IMR-90 (cell line): Measurements from ENCODE around the gene BTG2.

ENCODE experiments used
- CEBPB ChIP-seq: IDR thresholded peaks from 2 replicates; pipeline ENCODE4 v1.6.1; 2012; ENCODE audit warnings: low read depth, low read length, improper control_type of control experiment
- CTCF ChIP-seq: conservative IDR thresholded peaks from 2 replicates; pipeline ENCODE4 v1.5.1; 2012; ENCODE audit warnings: mild to moderate bottlenecking, low read depth, low read length, improper control_type of control experiment
- MAFK ChIP-seq: IDR thresholded peaks from 2 replicates; pipeline ENCODE4 v1.6.1; 2012; ENCODE audit warnings: low read depth, low read length, improper control_type of control experiment
- MAZ ChIP-seq: IDR thresholded peaks from 2 replicates; pipeline ENCODE4 v1.6.1; 2012; ENCODE audit warnings: low read depth, mild to moderate bottlenecking, low read length, improper control_type of control experiment, moderate library complexity, borderline replicate concordance
- MXI1 ChIP-seq: IDR thresholded peaks from 2 replicates; pipeline ENCODE4 v1.6.1; 2012; ENCODE audit warnings: low read depth, mild to moderate bottlenecking, low read length, moderate library complexity, borderline replicate concordance
- POLR2A ChIP-seq: IDR thresholded peaks from 2 replicates; pipeline ENCODE4 v1.6.1; 2012; ENCODE audit warnings: mild to moderate bottlenecking, low read depth, low read length
- RAD21 ChIP-seq: IDR thresholded peaks from 2 replicates; pipeline ENCODE4 v1.6.1; 2012; ENCODE audit warnings: low read length, improper control_type of control experiment
- RCOR1 ChIP-seq: IDR thresholded peaks from 2 replicates; pipeline ENCODE4 v1.6.1; 2012; ENCODE audit warnings: mild to moderate bottlenecking, low read length, improper control_type of control experiment; ENCODE audit not compliant: insufficient replicate concordance
- RFX5 ChIP-seq: IDR thresholded peaks from 2 replicates; pipeline ENCODE4 v1.8.0; 2012; ENCODE audit warnings: low read depth, mild to moderate bottlenecking, low read length, moderate library complexity
- USF2 ChIP-seq: fragments of 150-350 bp; IDR thresholded peaks from 2 replicates; pipeline ENCODE4 v1.6.1; 2017; ENCODE audit warnings: mild to moderate bottlenecking, antibody characterized with exemption, low read length, low read depth

GRCh38 chr1:203308328-203308922 lies 3.1 kb downstream of the BTG2 start:
- TF ChIP-seq CTCF (no peak), RAD21 (no peak), MAFK (no peak), POLR2A (no peak; the same call in 1 of the 2 replicates), RCOR1 (no peak), USF2 (no peak), CEBPB (no peak), MAZ (no peak), RFX5 (no peak), MXI1 (no peak)
